Hepatocyte (in vitro differentiated cells): Measurements from ENCODE around the gene PXMP4. TPM values are rescaled to one million over a fixed set of nuclear protein-coding genes. Genes with fewer than 3 reads are reported as not detected.
A peak's percentile ranks its signal among the peaks of the same experiment; 100 is the strongest.

ENCODE experiments used
- DNase-seq: peaks from one replicate; pipeline ENCODE4 v3.0.0-alpha.2; 2016; ENCODE audit warnings: low spot score
- H2AFZ ChIP-seq: fragments of 200-600 bp; sonication (generic); 2 replicates; pipeline ENCODE4 v1.6.0; 2016; ENCODE audit warnings: antibody characterized with exemption, mild to moderate bottlenecking
- H3K27ac ChIP-seq: fragments of 200-600 bp; sonication (generic); 2 replicates; pipeline ENCODE4 v1.5.1; 2016; ENCODE audit warnings: mild to moderate bottlenecking
- H3K27me3 ChIP-seq: fragments of 200-600 bp; sonication (generic); 2 replicates; pipeline ENCODE4 v1.6.1; 2016
- H3K36me3 ChIP-seq: fragments of 200-600 bp; sonication (generic); replicated peaks from 2 replicates; pipeline ENCODE4 v1.5.1; 2016; ENCODE audit warnings: low read depth; ENCODE audit not compliant: insufficient read depth
- H3K4me1 ChIP-seq: fragments of 200-600 bp; sonication (generic); 2 replicates; pipeline ENCODE4 v1.5.1; 2016; ENCODE audit warnings: mild to moderate bottlenecking, moderate library complexity; ENCODE audit not compliant: insufficient read depth
- H3K4me2 ChIP-seq: fragments of 200-600 bp; sonication (generic); 2 replicates; pipeline ENCODE4 v1.6.0; 2016
- H3K4me3 ChIP-seq: fragments of 200-600 bp; sonication (generic); 2 replicates; pipeline ENCODE4 v1.5.1; 2016; ENCODE audit warnings: mild to moderate bottlenecking
- H3K79me2 ChIP-seq: fragments of 200-600 bp; sonication (generic); 2 replicates; pipeline ENCODE4 v1.6.0; 2017; ENCODE audit warnings: mild to moderate bottlenecking
- H3K9me2 ChIP-seq: fragments of 200-600 bp; sonication (generic); replicated peaks from 2 replicates; pipeline ENCODE4 v1.6.0; 2017; ENCODE audit warnings: mild to moderate bottlenecking; ENCODE audit not compliant: insufficient read depth
- H3K9me3 ChIP-seq: fragments of 200-600 bp; sonication (generic); 2 replicates; pipeline ENCODE4 v1.5.1; 2016; ENCODE audit warnings: low read depth, mild to moderate bottlenecking
- H4K20me1 ChIP-seq: fragments of 200-600 bp; sonication (generic); 2 replicates; pipeline ENCODE4 v1.6.0; 2016; ENCODE audit warnings: mild to moderate bottlenecking; ENCODE audit not compliant: insufficient read depth, poor library complexity, severe bottlenecking
- EZH2 ChIP-seq: fragments of 200-600 bp; sonication (generic); IDR thresholded peaks from 2 replicates; pipeline ENCODE4 v1.6.1; 2016; ENCODE audit warnings: antibody characterized with exemption, mild to moderate bottlenecking, borderline replicate concordance
- EZH2phosphoT487 ChIP-seq: fragments of 200-600 bp; sonication (generic); IDR thresholded peaks from one replicate; pipeline ENCODE4 v1.6.1; 2018; ENCODE audit warnings: antibody characterized with exemption, mild to moderate bottlenecking, low read depth, moderate library complexity; ENCODE audit not compliant: unreplicated experiment, severe bottlenecking
- WGBS: methylation state at CpG from one replicate; pipeline ENCODE4 v1.1.6; 2016; ENCODE audit warnings: low lambda C conversion rate; ENCODE audit errors: missing lambda C conversion rate; 5-methylcytosine and 5-hydroxymethylcytosine counted together
- polyA plus RNA-seq: library from polyadenylated mRNA; unstranded; fragments of >200 nt; fragmentation: Nextera tagmentation; extraction: Ambion mirVana; gene quantifications from 2 replicates; pipeline ENCODE4 v1.2.1, GENCODE V29; 2016
- total RNA-seq: library from RNA; depleted of rRNA; stranded (reverse); fragments of >200 nt; gene quantifications from 2 replicates; pipeline ENCODE4 v1.2.3, GENCODE V29; 2014
- TF ChIP-seq, protein P1 (sequence below): fragments of 200-600 bp; sonication (generic); IDR thresholded peaks from 2 replicates; pipeline ENCODE4 v1.5.1; 2016; ENCODE audit warnings: antibody characterized with exemption, mild to moderate bottlenecking; ENCODE audit not compliant: poor library complexity

PXMP4 gene
- total and polyA plus RNA-seq, 2 experiments from 2014 or later: 4.1 to 4.7 TPM

DNA sequence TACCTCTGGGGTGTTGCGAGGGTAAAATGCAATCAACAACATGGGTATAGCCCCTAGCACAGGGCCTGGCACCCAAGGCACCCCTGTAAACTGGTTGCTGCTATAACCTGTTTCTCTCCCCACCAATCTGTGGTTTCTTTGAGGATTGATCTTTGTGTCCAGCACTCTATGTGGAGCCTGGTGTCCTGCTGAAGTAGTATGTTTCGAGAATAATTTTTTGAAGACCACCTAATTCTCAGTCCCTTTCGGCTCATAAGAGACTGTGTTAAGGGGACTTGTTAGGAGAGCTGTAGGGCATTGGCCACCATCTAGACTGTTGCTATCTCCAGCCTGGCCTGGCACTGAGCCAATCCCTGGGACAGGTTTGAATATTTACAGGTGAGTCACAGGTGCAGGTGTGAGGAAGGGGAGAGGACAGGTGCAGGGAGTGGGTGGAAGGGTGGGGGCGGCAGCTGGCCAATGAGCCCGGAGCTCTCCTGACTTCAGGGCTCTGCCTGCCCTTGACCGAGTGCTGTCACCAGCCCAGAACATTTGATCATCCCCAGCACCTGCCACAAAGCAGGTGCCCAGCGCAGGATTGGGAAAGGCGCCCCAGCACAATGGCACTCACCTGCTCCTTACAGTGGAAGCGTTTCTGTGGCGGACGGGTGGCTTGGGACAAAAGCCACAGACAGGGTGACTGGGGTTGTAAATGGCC, 66.1 kb downstream of the PXMP4 start:
- H3K4me2 ChIP-seq: peak overlapping the region; percentile 57
- H3K4me1 ChIP-seq: peaks cover 26% of the 10 kb centered on the region
- H3K27ac ChIP-seq: peak overlapping the region; percentile 93
- H3K9me3 ChIP-seq: no peaks in the 10 kb centered on the region
- no peaks in the 10 kb centered on the region for H3K79me2 ChIP-seq
- H3K36me3 ChIP-seq: no peaks in the 10 kb centered on the region
- peak; percentile 96 for DNase-seq
- H3K9me2 ChIP-seq: no peaks in the 10 kb centered on the region
- H2AFZ ChIP-seq: no peak overlapping the region
- H3K27me3 ChIP-seq: no peaks in the 10 kb centered on the region
- 82% methylated on average over 11 of the region's 11 CpGs for WGBS
- no peak overlapping the region for H3K4me3 ChIP-seq
- H4K20me1 ChIP-seq: no peaks in the 10 kb centered on the region
- TF ChIP-seq EZH2phosphoT487 (no peak), EZH2 (no peak)
- TF ChIP-seq, protein P1, sequence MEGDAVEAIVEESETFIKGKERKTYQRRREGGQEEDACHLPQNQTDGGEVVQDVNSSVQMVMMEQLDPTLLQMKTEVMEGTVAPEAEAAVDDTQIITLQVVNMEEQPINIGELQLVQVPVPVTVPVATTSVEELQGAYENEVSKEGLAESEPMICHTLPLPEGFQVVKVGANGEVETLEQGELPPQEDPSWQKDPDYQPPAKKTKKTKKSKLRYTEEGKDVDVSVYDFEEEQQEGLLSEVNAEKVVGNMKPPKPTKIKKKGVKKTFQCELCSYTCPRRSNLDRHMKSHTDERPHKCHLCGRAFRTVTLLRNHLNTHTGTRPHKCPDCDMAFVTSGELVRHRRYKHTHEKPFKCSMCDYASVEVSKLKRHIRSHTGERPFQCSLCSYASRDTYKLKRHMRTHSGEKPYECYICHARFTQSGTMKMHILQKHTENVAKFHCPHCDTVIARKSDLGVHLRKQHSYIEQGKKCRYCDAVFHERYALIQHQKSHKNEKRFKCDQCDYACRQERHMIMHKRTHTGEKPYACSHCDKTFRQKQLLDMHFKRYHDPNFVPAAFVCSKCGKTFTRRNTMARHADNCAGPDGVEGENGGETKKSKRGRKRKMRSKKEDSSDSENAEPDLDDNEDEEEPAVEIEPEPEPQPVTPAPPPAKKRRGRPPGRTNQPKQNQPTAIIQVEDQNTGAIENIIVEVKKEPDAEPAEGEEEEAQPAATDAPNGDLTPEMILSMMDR: no peak

DNA sequence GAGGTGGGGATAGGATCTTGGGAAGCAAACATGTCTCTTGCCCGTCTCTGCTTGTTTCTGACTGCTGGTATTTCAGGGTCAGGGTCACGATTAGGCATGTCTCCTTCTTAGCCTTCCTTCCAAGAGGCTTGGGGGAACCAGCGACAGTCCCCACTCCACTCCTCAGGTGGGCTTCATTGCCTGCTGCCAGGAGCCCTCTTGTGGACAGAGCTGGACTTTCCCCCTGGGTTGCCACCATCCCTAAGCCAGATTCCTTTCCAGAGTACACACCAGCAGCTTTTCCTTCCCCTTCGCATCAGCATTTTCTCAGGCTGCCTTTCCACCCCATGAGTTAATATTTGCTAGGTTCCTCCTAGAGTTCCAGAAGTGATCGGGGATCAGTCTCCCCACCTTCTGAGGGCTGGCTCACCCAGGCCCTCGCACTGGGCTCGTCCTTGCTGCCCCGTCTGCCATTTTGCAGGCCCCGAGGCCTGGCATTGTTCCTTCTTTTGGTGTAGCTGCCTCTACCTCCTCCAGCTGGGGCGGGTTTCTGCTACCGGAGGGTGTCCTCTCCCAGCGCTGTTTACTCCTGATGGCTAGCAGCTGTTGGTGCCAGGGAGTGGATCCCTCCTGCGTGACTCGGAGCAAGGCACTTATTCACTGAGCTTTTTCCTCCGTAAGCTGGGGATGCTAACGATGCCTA, 66.8 kb downstream of the PXMP4 start:
- Histone ChIP-seq H3K4me2 (peak overlapping the region; percentile 57), H3K27me3 (no peaks in the 10 kb centered on the region), H4K20me1 (no peaks in the 10 kb centered on the region), H3K4me3 (no peak overlapping the region), H3K4me1 (peaks cover 26% of the 10 kb centered on the region), H3K27ac (peak overlapping the region; percentile 93), H3K36me3 (no peaks in the 10 kb centered on the region), H2AFZ (no peak overlapping the region), H3K9me3 (no peaks in the 10 kb centered on the region), H3K79me2 (no peaks in the 10 kb centered on the region), H3K9me2 (no peaks in the 10 kb centered on the region)
- TF ChIP-seq, protein P1: peak; percentile 98
- no peak for TF ChIP-seq EZH2phosphoT487
- TF ChIP-seq EZH2: no peak
- DNase-seq: peak; percentile 89
- WGBS: 51% methylated on average over 16 of the region's 16 CpGs

Other genes starting within 250 kb of the PXMP4 start
- 29.2 and 31.1 TPM in 2 replicates for gene CBFA2T2, start 230.2 kb downstream of the PXMP4 start, total RNA-seq
- 33.1 and 37.5 TPM in 2 replicates for gene CBFA2T2, start 230.2 kb downstream of the PXMP4 start, polyA plus RNA-seq
- gene C20orf144, start 58.0 kb downstream of the PXMP4 start, total RNA-seq: 0.30 TPM in 1 of 2 replicates, not detected in the other
- 0.41 and 0.46 TPM in 2 replicates for gene C20orf144, start 58.0 kb downstream of the PXMP4 start, polyA plus RNA-seq
- gene ACTL10, start 53.4 kb downstream of the PXMP4 start, total RNA-seq: 0.17 and 0.24 TPM in 2 replicates
- 1.6 and 2.6 TPM in 2 replicates for gene ACTL10, start 53.4 kb downstream of the PXMP4 start, polyA plus RNA-seq
- 46.2 and 50.6 TPM in 2 replicates for gene NECAB3, start 45.9 kb downstream of the PXMP4 start, total RNA-seq
- 55.4 and 64.9 TPM in 2 replicates for gene NECAB3, start 45.9 kb downstream of the PXMP4 start, polyA plus RNA-seq
- gene E2F1, start 33.9 kb downstream of the PXMP4 start, total RNA-seq: 9.1 and 11.0 TPM in 2 replicates
- 11.8 and 14.3 TPM in 2 replicates for gene E2F1, start 33.9 kb downstream of the PXMP4 start, polyA plus RNA-seq
- gene ZNF341, start 11.7 kb upstream of the PXMP4 start, total RNA-seq: 1.2 and 2.3 TPM in 2 replicates
- 3.1 and 3.6 TPM in 2 replicates for gene ZNF341, start 11.7 kb upstream of the PXMP4 start, polyA plus RNA-seq
- gene CHMP4B, start 91.0 kb upstream of the PXMP4 start, total RNA-seq: 95.1 and 101 TPM in 2 replicates
- gene CHMP4B, start 91.0 kb upstream of the PXMP4 start, polyA plus RNA-seq: 7.3 and 8.1 TPM in 2 replicates